HepG2 (cell line): ENCODE results near the gene CHPF. TPM values are rescaled to one million over a fixed set of nuclear protein-coding genes. Genes with fewer than 3 reads are reported as not detected.
A peak's percentile ranks its signal among the peaks of the same experiment; 100 is the strongest.

Experiments
- AKAP8 ChIP-seq: sonication (generic); formaldehyde crosslinking; IDR thresholded peaks from 2 replicates; pipeline ENCODE4 v1.5.1; 2020; ENCODE audit warnings: mild to moderate bottlenecking, missing genetic modification reagents
- CEBPB ChIP-seq: IDR thresholded peaks from 2 replicates; pipeline ENCODE4 v1.6.1; 2011; ENCODE audit warnings: low read depth, low read length, improper control_type of control experiment, borderline replicate concordance
- CENPT ChIP-seq: sonication (generic); formaldehyde crosslinking; IDR thresholded peaks from 2 replicates; pipeline ENCODE4 v1.8.0; 2022; ENCODE audit warnings: low read depth, mild to moderate bottlenecking, moderate library complexity, missing genetic modification reagents
- ETV5 ChIP-seq: IDR thresholded peaks from 2 replicates; pipeline ENCODE4 v1.6.1; 2018; ENCODE audit warnings: missing biosample characterization, missing genetic modification reagents, inconsistent platforms, borderline replicate concordance
- HOXA7 ChIP-seq: sonication (generic); formaldehyde crosslinking; IDR thresholded peaks from 2 replicates; pipeline ENCODE4 v1.8.1; 2022; ENCODE audit warnings: mild to moderate bottlenecking, missing genetic modification reagents, moderate library complexity
- MAFF ChIP-seq: IDR thresholded peaks from 2 replicates; pipeline ENCODE4 v1.6.1; 2011; ENCODE audit warnings: low read depth, low read length, improper control_type of control experiment
- MZF1 ChIP-seq: sonication (generic); formaldehyde crosslinking; IDR thresholded peaks from 2 replicates; pipeline ENCODE4 v1.8.1; 2023; ENCODE audit warnings: mild to moderate bottlenecking, missing genetic modification reagents, borderline replicate concordance
- NCOR1 ChIP-seq: fragments of 200-600 bp; sonication (generic); IDR thresholded peaks from 2 replicates; pipeline ENCODE4 v1.7.0; 2017; ENCODE audit warnings: antibody characterized with exemption, low read length, borderline replicate concordance
- PHF8 ChIP-seq: sonication (generic); formaldehyde crosslinking; IDR thresholded peaks from 2 replicates; pipeline ENCODE4 v1.5.0; 2020; ENCODE audit warnings: missing genetic modification reagents
- PLSCR1 ChIP-seq: sonication (generic); formaldehyde crosslinking; IDR thresholded peaks from 2 replicates; pipeline ENCODE4 v1.5.0; 2020; ENCODE audit warnings: missing genetic modification reagents, mild to moderate bottlenecking, borderline replicate concordance
- SIX1 ChIP-seq: sonication (generic); formaldehyde crosslinking; IDR thresholded peaks from 2 replicates; pipeline ENCODE4 v1.4.0; 2020; ENCODE audit warnings: missing genetic modification reagents, borderline replicate concordance
- SKIL ChIP-seq: sonication (generic); formaldehyde crosslinking; IDR thresholded peaks from 2 replicates; pipeline ENCODE4 v1.8.0; 2022; ENCODE audit warnings: missing genetic modification reagents, mild to moderate bottlenecking, moderate library complexity, borderline replicate concordance
- STAT6 ChIP-seq: sonication (generic); formaldehyde crosslinking; IDR thresholded peaks from 2 replicates; pipeline ENCODE4 v1.4.0; 2020; ENCODE audit warnings: missing genetic modification reagents, mild to moderate bottlenecking, borderline replicate concordance
- TBX2 ChIP-seq: sonication (generic); formaldehyde crosslinking; IDR thresholded peaks from 2 replicates; pipeline ENCODE4 v1.5.0; 2020; ENCODE audit warnings: missing genetic modification reagents, mild to moderate bottlenecking, borderline replicate concordance
- XBP1 ChIP-seq: sonication (generic); formaldehyde crosslinking; IDR thresholded peaks from 2 replicates; pipeline ENCODE4 v1.5.0; 2020; ENCODE audit warnings: missing genetic modification reagents
- ZNF253 ChIP-seq: sonication (generic); formaldehyde crosslinking; IDR thresholded peaks from 2 replicates; pipeline ENCODE4 v1.8.0; 2022; ENCODE audit warnings: mild to moderate bottlenecking, missing genetic modification reagents, borderline replicate concordance
- ZNF280D ChIP-seq: sonication (generic); formaldehyde crosslinking; IDR thresholded peaks from 2 replicates; pipeline ENCODE4 v1.5.1; 2020; ENCODE audit warnings: mild to moderate bottlenecking, missing genetic modification reagents
- ZNF468 ChIP-seq: sonication (generic); formaldehyde crosslinking; IDR thresholded peaks from 2 replicates; pipeline ENCODE4 v1.8.0; 2022; ENCODE audit warnings: mild to moderate bottlenecking, moderate library complexity, missing genetic modification reagents
- ZNF576 ChIP-seq: sonication (generic); formaldehyde crosslinking; IDR thresholded peaks from 2 replicates; pipeline ENCODE4 v1.4.0; 2020; ENCODE audit warnings: mild to moderate bottlenecking, missing genetic modification reagents
- polyA plus RNA-seq, 8 experiments: library from polyadenylated mRNA; depleted of rRNA in 3 of 8; stranded (reverse) in 7 of 8; unstranded in 1 of 8; fragments of >200 nt; fragmentation: Illumina TruSeq in 4 of 8; extraction: Trizol in 4 of 8; gene quantifications; 2 replicates each; pipeline versions ENCODE4 v1.2.1 to v1.2.3, GENCODE V29; 2011 to 2016; ENCODE audit warnings: low read depth in 4 of 8, missing spikeins in 1 of 8, mixed read lengths in 1 of 8; ENCODE audit not compliant: insufficient read depth in 1 of 8
- total RNA-seq, 5 experiments: library from RNA; depleted of rRNA; stranded (reverse); fragments of >200 nt; fragmentation: Illumina TruSeq; extraction: Trizol; gene quantifications; 2 replicates each; pipeline ENCODE4 v1.2.3, GENCODE V29; 2016; ENCODE audit warnings: low read depth in 1 of 5

Gene CHPF
- total and polyA plus RNA-seq, 2 of the 13 experiments (the other 11 are each of a cell fraction or from before 2014, with no cell fraction given) = 79.6 to 111 TPM

GRCh38 chr2:219552382-219553167 lies 9.0 kb upstream of the CHPF start (continued):
- TF ChIP-seq MAFF (no peak), ETV5 (CRISPR knock-in tag) (no peak; the same call in 1 of the 2 replicates), CENPT (CRISPR knock-in tag) (peak; percentile 92), ZNF280D (peak; percentile 18; the same call in 1 of the 2 replicates), PLSCR1 (CRISPR knock-in tag) (no peak), ZNF468 (peak; percentile 93), XBP1 (CRISPR knock-in tag) (no peak), PHF8 (CRISPR knock-in tag) (peak; percentile 48), CEBPB (no peak), MZF1 (CRISPR knock-in tag) (no peak), HOXA7 (no peak), STAT6 (peak; percentile 85; the same call in 1 of the 2 replicates), ZNF253 (no peak; the same call in 1 of the 2 replicates), SKIL (peak; percentile 16; the same call in 1 of the 2 replicates), AKAP8 (CRISPR knock-in tag) (peak; percentile 98), SIX1 (CRISPR knock-in tag) (no peak), TBX2 (peak; percentile 88), ZNF576 (CRISPR knock-in tag) (peak; percentile 17; the same call in 1 of the 2 replicates), NCOR1 (no peak)
